PC-3 (cell line): ENCODE data around the gene SPATA18. TPM values are rescaled to one million over a fixed set of nuclear protein-coding genes. Genes with fewer than 3 reads are reported as not detected.
"Not testable (repeated sequence)": the region's sequence is repeated elsewhere in the genome, so short reads cannot be mapped to it uniquely, and the experiment has no call there.

ENCODE experiments used
- ATAC-seq: fragments of 200-7000 bp; cut with Tn5 transposase; 2 replicates; pipeline ENCODE4 v1.9.1; 2020; ENCODE audit warnings: mild to moderate bottlenecking, moderate library complexity
- BruUV-seq: library from RNA; stranded (reverse); fragments of 400-500 nt; replicated peaks from 2 replicates; lab custom pipeline; 2021; lab: Mats Ljungman, UMichigan
- CTCF ChIA-PET: fragments of 300-600 bp; sonication (Branson Sonifier 250); formaldehyde crosslinking; loops from one replicate; lab custom pipeline; 2022; ENCODE audit warnings: antibody characterized with exemption; lab: Charles Lee
- POLR2A ChIA-PET: fragments of 300-600 bp; sonication (Branson Sonifier 250); formaldehyde crosslinking; loops from one replicate; lab custom pipeline; 2022; ENCODE audit warnings: antibody characterized with exemption; ENCODE audit not compliant: unreplicated experiment; lab: Charles Lee
- DNase-seq: peaks from one replicate; pipeline ENCODE4 v3.0.0-alpha.2; 2015
- H2AFZ ChIP-seq: fragments of 300-600 bp; sonication (generic); 2 replicates; pipeline ENCODE4 v1.6.0; 2016; ENCODE audit warnings: antibody characterized with exemption, low read length
- H3F3A ChIP-seq: fragments of 300-600 bp; sonication (generic); one replicate; pipeline ENCODE4 v1.6.0; 2017; ENCODE audit warnings: antibody characterized with exemption, low read length, control low read depth, mild to moderate bottlenecking; ENCODE audit not compliant: unreplicated experiment
- H3K27ac ChIP-seq: fragments of 300-600 bp; sonication (generic); 2 replicates; pipeline ENCODE4 v1.5.1; 2016; ENCODE audit warnings: mild to moderate bottlenecking, low read length
- H3K27me3 ChIP-seq: fragments of 300-600 bp; sonication (generic); 2 replicates; pipeline ENCODE4 v1.6.1; 2016; ENCODE audit warnings: low read length, mixed read lengths
- H3K36me3 ChIP-seq: fragments of 300-600 bp; sonication (generic); 2 replicates; pipeline ENCODE4 v1.6.1; 2016; ENCODE audit warnings: low read depth, mixed run types, low read length, mixed read lengths
- H3K4me1 ChIP-seq: fragments of 300-600 bp; sonication (generic); 2 replicates; pipeline ENCODE4 v1.5.1; 2016; ENCODE audit warnings: low read length; ENCODE audit not compliant: insufficient read depth
- H3K4me2 ChIP-seq: fragments of 300-600 bp; sonication (generic); 2 replicates; pipeline ENCODE4 v1.6.0; 2016; ENCODE audit warnings: low read length
- H3K4me3 ChIP-seq: fragments of 300-600 bp; sonication (generic); 2 replicates; pipeline ENCODE4 v1.5.1; 2016; ENCODE audit warnings: mild to moderate bottlenecking, low read length, mixed read lengths
- H3K79me2 ChIP-seq: fragments of 300-600 bp; sonication (generic); 2 replicates; pipeline ENCODE4 v1.6.1; 2017; ENCODE audit warnings: low read length, mixed read lengths
- H3K9ac ChIP-seq: fragments of 300-600 bp; sonication (generic); 2 replicates; pipeline ENCODE4 v1.6.0; 2016; ENCODE audit warnings: mild to moderate bottlenecking, low read length
- H3K9me2 ChIP-seq: fragments of 300-600 bp; sonication (generic); replicated peaks from 2 replicates; pipeline ENCODE4 v1.6.1; 2016; ENCODE audit warnings: mixed run types, low read length, mixed read lengths
- H3K9me3 ChIP-seq: fragments of 300-600 bp; sonication (generic); 2 replicates; pipeline ENCODE4 v1.6.1; 2016; ENCODE audit warnings: low read length, mixed read lengths
- H4K20me1 ChIP-seq: fragments of 300-600 bp; sonication (generic); 2 replicates; pipeline ENCODE4 v1.6.1; 2016; ENCODE audit warnings: low read length, mixed read lengths
- CTCF ChIP-seq: fragments of 300-600 bp; sonication (generic); conservative IDR thresholded peaks from 2 replicates; pipeline ENCODE4 v1.5.1; 2017; ENCODE audit warnings: antibody characterized with exemption, low read depth, mild to moderate bottlenecking, low read length
- EZH2 ChIP-seq: fragments of 300-600 bp; sonication (generic); IDR thresholded peaks from one replicate; pipeline ENCODE4 v1.6.1; 2017; ENCODE audit warnings: antibody characterized with exemption, mild to moderate bottlenecking, low read length; ENCODE audit not compliant: unreplicated experiment
- EZH2phosphoT487 ChIP-seq: fragments of 300-600 bp; sonication (generic); IDR thresholded peaks from 2 replicates; pipeline ENCODE4 v1.6.1; 2018; ENCODE audit warnings: mild to moderate bottlenecking, antibody characterized with exemption, low read length, borderline replicate concordance
- intact Hi-C: fragments of 100-400 bp; cut with micrococcal nuclease; formaldehyde crosslinking; loops from 2 replicates; pipeline ENCODE4 v1.9.0; 2023
- total RNA-seq: library from RNA; depleted of rRNA; stranded (reverse); fragments of >200 nt; gene quantifications from 2 replicates; pipeline ENCODE4 v1.2.3, GENCODE V29; 2014

Gene SPATA18
- total RNA-seq, 1 experiment from 2014 or later: not detected

- no peaks in the 10 kb centered on the region for H3K36me3 ChIP-seq
- no peak overlapping the region for H2AFZ ChIP-seq
- BruUV-seq: no TSS peak
- no peaks in the 10 kb centered on the region for H4K20me1 ChIP-seq
- H3K27ac ChIP-seq: no peak overlapping the region
- TF ChIP-seq EZH2 (no peak), EZH2phosphoT487 (no peak), CTCF (no peak)
- peaks cover 21% of the 10 kb centered on the region; the same call in 1 of the 2 replicates for H3K27me3 ChIP-seq
- intact Hi-C loops: no loop called here
- ATAC-seq (no peak), DNase-seq (no peak)
- H3K9me3 ChIP-seq: no peaks in the 10 kb centered on the region
- no peaks in the 10 kb centered on the region for H3K4me1 ChIP-seq
- ChIA-PET CTCF (no interaction called here), POLR2A (no interaction called here)
- no peaks in the 10 kb centered on the region for H3K79me2 ChIP-seq
- H3K4me3 ChIP-seq: no peak overlapping the region
- no peak overlapping the region for H3K9ac ChIP-seq
- H3K4me2 ChIP-seq: no peak overlapping the region
- no peaks in the 10 kb centered on the region for H3F3A ChIP-seq
- H3K9me2 ChIP-seq: no peaks in the 10 kb centered on the region
Measured at GRCh38 chr4:52079659-52080058, 28.6 kb downstream of the SPATA18 start.

GRCh38 chr4:52081216-52081615, 30.1 kb downstream of the SPATA18 start:
- Histone ChIP-seq H4K20me1 (no peaks in the 10 kb centered on the region), H3F3A (no peaks in the 10 kb centered on the region), H2AFZ (no peak overlapping the region), H3K36me3 (no peaks in the 10 kb centered on the region), H3K4me2 (no peak overlapping the region), H3K79me2 (no peaks in the 10 kb centered on the region), H3K27me3 (peaks cover 6% of the 10 kb centered on the region; the same call in 1 of the 2 replicates), H3K4me3 (no peak overlapping the region), H3K9me3 (no peaks in the 10 kb centered on the region), H3K9ac (no peak overlapping the region), H3K27ac (no peak overlapping the region), H3K9me2 (no peaks in the 10 kb centered on the region), H3K4me1 (no peaks in the 10 kb centered on the region)
- POLR2A ChIA-PET: no interaction called here
- intact Hi-C loops: no loop called here
- ATAC-seq: no peak
- CTCF ChIA-PET: no interaction called here
- no peak for DNase-seq
- BruUV-seq: no TSS peak
- TF ChIP-seq EZH2 (no peak), CTCF (no peak), EZH2phosphoT487 (no peak)

GRCh38 chr4:52086425-52086824, 35.3 kb downstream of the SPATA18 start:
- H3K27me3 ChIP-seq, H3K27ac ChIP-seq, POLR2A ChIA-PET, intact Hi-C loops, BruUV-seq, H3K36me3 ChIP-seq, H3K9me2 ChIP-seq, ATAC-seq, H3K4me3 ChIP-seq, H3K9ac ChIP-seq, H3K4me2 ChIP-seq, H2AFZ ChIP-seq, CTCF ChIA-PET, H3K9me3 ChIP-seq, DNase-seq, H3K79me2 ChIP-seq, H3K4me1 ChIP-seq, H4K20me1 ChIP-seq, H3F3A ChIP-seq: not testable (repeated sequence)
